ENCODE data around the gene CHEK1.

DNA sequence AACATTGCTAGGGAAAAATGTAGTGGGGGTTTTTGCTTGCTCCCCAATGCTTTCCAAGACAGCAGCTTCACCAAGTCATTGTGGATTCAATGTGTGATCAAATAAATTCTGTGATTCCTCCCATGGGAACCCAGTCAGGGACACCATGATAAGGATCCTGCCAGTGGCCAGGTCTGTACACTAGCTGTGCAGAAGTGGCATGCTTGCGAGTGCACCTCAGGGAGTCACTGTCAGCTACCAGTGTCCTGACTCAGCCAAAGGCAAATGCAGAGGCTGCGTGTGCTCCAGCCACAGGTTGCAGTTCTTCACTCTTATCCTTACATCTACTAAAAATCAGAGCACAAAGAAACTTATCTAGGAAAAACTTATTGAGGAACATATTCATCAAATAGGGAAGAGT, 65.0 kb downstream of the CHEK1 start:
- no peak for TF ChIP-seq POLR2A (IDR thresholded peaks at IDR 0.05)
- TF ChIP-seq, protein P1, sequence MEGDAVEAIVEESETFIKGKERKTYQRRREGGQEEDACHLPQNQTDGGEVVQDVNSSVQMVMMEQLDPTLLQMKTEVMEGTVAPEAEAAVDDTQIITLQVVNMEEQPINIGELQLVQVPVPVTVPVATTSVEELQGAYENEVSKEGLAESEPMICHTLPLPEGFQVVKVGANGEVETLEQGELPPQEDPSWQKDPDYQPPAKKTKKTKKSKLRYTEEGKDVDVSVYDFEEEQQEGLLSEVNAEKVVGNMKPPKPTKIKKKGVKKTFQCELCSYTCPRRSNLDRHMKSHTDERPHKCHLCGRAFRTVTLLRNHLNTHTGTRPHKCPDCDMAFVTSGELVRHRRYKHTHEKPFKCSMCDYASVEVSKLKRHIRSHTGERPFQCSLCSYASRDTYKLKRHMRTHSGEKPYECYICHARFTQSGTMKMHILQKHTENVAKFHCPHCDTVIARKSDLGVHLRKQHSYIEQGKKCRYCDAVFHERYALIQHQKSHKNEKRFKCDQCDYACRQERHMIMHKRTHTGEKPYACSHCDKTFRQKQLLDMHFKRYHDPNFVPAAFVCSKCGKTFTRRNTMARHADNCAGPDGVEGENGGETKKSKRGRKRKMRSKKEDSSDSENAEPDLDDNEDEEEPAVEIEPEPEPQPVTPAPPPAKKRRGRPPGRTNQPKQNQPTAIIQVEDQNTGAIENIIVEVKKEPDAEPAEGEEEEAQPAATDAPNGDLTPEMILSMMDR (IDR thresholded peaks at IDR 0.05), result no peak
